Astrocyte (in vitro differentiated cells and primary cell): ENCODE results near the gene TERT. TPM values are rescaled to one million over a fixed set of nuclear protein-coding genes. Genes with fewer than 3 reads are reported as not detected.

Experiments used
- DNase-seq: peaks from one replicate; pipeline ENCODE4 v3.0.0-alpha.2; 2010; ENCODE audit warnings: low read depth
- FAIRE-seq: peaks from 2 replicates; lab custom pipeline; 2011; peaks lifted over from hg19 to GRCh38; lab: Jason Lieb, UNC
- H2AFZ ChIP-seq: 2 replicates; pipeline ENCODE4 v1.6.0; 2012; ENCODE audit warnings: low read depth, low read length, inconsistent platforms
- H3K27ac ChIP-seq: 2 replicates; pipeline ENCODE4 v1.5.1; 2011; ENCODE audit warnings: low read depth, low read length, inconsistent platforms
- H3K27me3 ChIP-seq: 2 replicates; pipeline ENCODE4 v1.6.0; 2011; ENCODE audit warnings: low read length, inconsistent platforms; ENCODE audit not compliant: insufficient read depth
- H3K36me3 ChIP-seq: 2 replicates; pipeline ENCODE4 v1.5.1; 2011; ENCODE audit warnings: low read length, inconsistent platforms; ENCODE audit not compliant: insufficient read depth
- H3K4me1 ChIP-seq: 2 replicates; pipeline ENCODE4 v1.5.1; 2011; ENCODE audit warnings: low read length, inconsistent platforms; ENCODE audit not compliant: insufficient read depth
- H3K4me2 ChIP-seq: 2 replicates; pipeline ENCODE4 v1.6.0; 2012; ENCODE audit warnings: low read length, inconsistent platforms
- H3K4me3 ChIP-seq: 2 replicates; pipeline ENCODE4 v1.5.1; 2011; ENCODE audit warnings: low read depth, mild to moderate bottlenecking, low read length, inconsistent platforms; ENCODE audit not compliant: insufficient read depth
- H3K79me2 ChIP-seq: 2 replicates; pipeline ENCODE4 v1.6.0; 2012; ENCODE audit warnings: mild to moderate bottlenecking, low read length, inconsistent platforms; ENCODE audit not compliant: insufficient read depth
- H3K9ac ChIP-seq: 2 replicates; pipeline ENCODE4 v1.6.0; 2012; ENCODE audit warnings: mild to moderate bottlenecking, low read length, inconsistent platforms
- H3K9me3 ChIP-seq: 2 replicates; pipeline ENCODE4 v1.5.1; 2012; ENCODE audit warnings: low read depth, mild to moderate bottlenecking, low read length, inconsistent platforms; ENCODE audit not compliant: insufficient read depth
- H4K20me1 ChIP-seq: 2 replicates; pipeline ENCODE4 v1.6.0; 2012; ENCODE audit warnings: low read length, inconsistent platforms; ENCODE audit not compliant: insufficient read depth
- H3K27ac Mint-ChIP-seq: one replicate; pipeline ENCODE4 v1.8.0; 2021; ENCODE audit warnings: mild to moderate bottlenecking, mixed read lengths; ENCODE audit not compliant: unreplicated experiment
- H3K27me3 Mint-ChIP-seq: one replicate; pipeline ENCODE4 v1.8.0; 2021; ENCODE audit warnings: low read depth, mixed read lengths; ENCODE audit not compliant: unreplicated experiment
- H3K36me3 Mint-ChIP-seq: one replicate; pipeline ENCODE4 v1.8.0; 2021; ENCODE audit warnings: low read depth, mixed read lengths; ENCODE audit not compliant: unreplicated experiment
- H3K4me1 Mint-ChIP-seq: one replicate; pipeline ENCODE4 v1.8.0; 2021; ENCODE audit warnings: low read depth, mixed read lengths; ENCODE audit not compliant: unreplicated experiment
- H3K4me3 Mint-ChIP-seq: one replicate; pipeline ENCODE4 v1.8.0; 2021; ENCODE audit warnings: mild to moderate bottlenecking, moderate library complexity, mixed read lengths; ENCODE audit not compliant: unreplicated experiment
- H3K9me3 Mint-ChIP-seq: one replicate; pipeline ENCODE4 v1.8.0; 2021; ENCODE audit warnings: mild to moderate bottlenecking, mixed read lengths; ENCODE audit not compliant: unreplicated experiment
- CTCF ChIP-seq: IDR thresholded peaks from 2 replicates; pipeline ENCODE4 v1.5.1; 2011; ENCODE audit warnings: low read depth, mild to moderate bottlenecking, inconsistent platforms, low read length, moderate library complexity; ENCODE audit not compliant: insufficient read depth
- EZH2 ChIP-seq: IDR thresholded peaks from 2 replicates; pipeline ENCODE4 v1.6.1; 2012; ENCODE audit warnings: mild to moderate bottlenecking, low read length, inconsistent platforms; ENCODE audit not compliant: insufficient read depth
- total RNA-seq: library from RNA; stranded (reverse); gene quantifications from 2 replicates; pipeline ENCODE4 v1.2.1, GENCODE V29; 2021

The TERT gene
- total RNA-seq, 1 donor from 2014 or later = 0.50 TPM

- H3K4me1 Mint-ChIP-seq = peaks cover under 1% of the 10 kb centered on the region
- TF ChIP-seq EZH2 = no peak
- no peak for TF ChIP-seq CTCF
- H3K27me3 Mint-ChIP-seq = peaks cover 7% of the 10 kb centered on the region
- peaks cover 2% of the 10 kb centered on the region for H3K36me3 Mint-ChIP-seq
- Histone ChIP-seq H3K36me3 (no peaks in the 10 kb centered on the region), H3K9me3 (peaks cover 10% of the 10 kb centered on the region), H3K4me2 (no peak overlapping the region), H3K4me1 (peaks cover 3% of the 10 kb centered on the region), H3K4me3 (no peak overlapping the region), H3K79me2 (no peaks in the 10 kb centered on the region), H3K9ac (no peak overlapping the region), H2AFZ (no peak overlapping the region), H3K27me3 (no peaks in the 10 kb centered on the region), H3K27ac (no peak overlapping the region), H4K20me1 (no peaks in the 10 kb centered on the region)
- H3K27ac Mint-ChIP-seq = no peak overlapping the region
- DNase-seq (no peak), FAIRE-seq (no peak)
- H3K4me3 Mint-ChIP-seq = no peak overlapping the region
- H3K9me3 Mint-ChIP-seq = peaks cover 14% of the 10 kb centered on the region
These were observed 16.7 kb upstream of the TERT start for GRCh38 chr5:1311439-1312055.

GRCh38 chr5:1310118-1310517 is 15.2 kb upstream of the TERT start:
- no peak for DNase-seq
- Histone ChIP-seq H3K4me3 (no peak overlapping the region), H3K9me3 (peaks cover 10% of the 10 kb centered on the region), H4K20me1 (no peaks in the 10 kb centered on the region), H3K36me3 (no peaks in the 10 kb centered on the region), H3K4me2 (no peak overlapping the region), H3K79me2 (no peaks in the 10 kb centered on the region), H2AFZ (no peak overlapping the region), H3K9ac (no peak overlapping the region), H3K27me3 (no peaks in the 10 kb centered on the region), H3K4me1 (no peaks in the 10 kb centered on the region), H3K27ac (no peak overlapping the region)
- H3K4me3 Mint-ChIP-seq = no peak overlapping the region
- H3K36me3 Mint-ChIP-seq = no peaks in the 10 kb centered on the region
- no peak overlapping the region for H3K27ac Mint-ChIP-seq
- H3K9me3 Mint-ChIP-seq = peaks cover 14% of the 10 kb centered on the region
- no peaks in the 10 kb centered on the region for H3K4me1 Mint-ChIP-seq
- H3K27me3 Mint-ChIP-seq = peaks cover 7% of the 10 kb centered on the region
- FAIRE-seq = no peak
- no peak for TF ChIP-seq CTCF
- no peak for TF ChIP-seq EZH2

GRCh38 chr5:1304033-1304432 is 9.2 kb upstream of the TERT start:
- Histone ChIP-seq H3K27ac (no peak overlapping the region), H3K9me3 (no peaks in the 10 kb centered on the region), H3K4me2 (no peak overlapping the region), H3K4me1 (no peaks in the 10 kb centered on the region), H3K9ac (no peak overlapping the region), H4K20me1 (no peaks in the 10 kb centered on the region), H3K36me3 (no peaks in the 10 kb centered on the region), H2AFZ (no peak overlapping the region), H3K79me2 (no peaks in the 10 kb centered on the region), H3K27me3 (peaks cover 5% of the 10 kb centered on the region), H3K4me3 (no peak overlapping the region)
- DNase-seq = no peak
- no peak for FAIRE-seq
- Mint-ChIP-seq H3K36me3 (no peaks in the 10 kb centered on the region), H3K4me3 (no peak overlapping the region), H3K9me3 (peaks cover 3% of the 10 kb centered on the region), H3K4me1 (no peaks in the 10 kb centered on the region), H3K27ac (no peak overlapping the region), H3K27me3 (peaks cover 29% of the 10 kb centered on the region)
- TF ChIP-seq EZH2 (no peak), CTCF (no peak)
